Activated T-cell treated with anti-CD3 and anti-CD28 coated beads, Interleukin-2, amount 50 U/mL, for 72 hours (primary cell): ENCODE results near the gene PEX5L. TPM values are rescaled to one million over a fixed set of nuclear protein-coding genes. Genes with fewer than 3 reads are reported as not detected.

Experiments
- ATAC-seq, 2 donors: fragments of 150-1000 bp; cut with Tn5 transposase; replicated peaks in 1 of 2; 2 replicates each; pipeline ENCODE4 v1.10.0; 2021; ENCODE audit warnings: moderate library complexity in 2 of 2, mild to moderate bottlenecking in 1 of 2
- DNase-seq, 2 donors: peaks; one replicate each; pipeline ENCODE4 v3.0.0; 2021 to 2022; ENCODE audit warnings: mixed read lengths in 1 of 2
- H3K27ac Mint-ChIP-seq: one replicate; pipeline ENCODE4 v1.8.0; 2022; ENCODE audit warnings: mild to moderate bottlenecking, moderate library complexity, mixed read lengths
- H3K27me3 Mint-ChIP-seq: one replicate; pipeline ENCODE4 v1.8.0; 2022; ENCODE audit warnings: low read depth, mixed read lengths
- H3K36me3 Mint-ChIP-seq, 2 donors: one replicate each; pipeline ENCODE4 v1.8.0; 2022; ENCODE audit warnings: mixed read lengths in 2 of 2, mild to moderate bottlenecking in 1 of 2; ENCODE audit not compliant: insufficient read depth in 2 of 2
- H3K4me1 Mint-ChIP-seq: one replicate; pipeline ENCODE4 v1.8.0; 2022; ENCODE audit warnings: low read depth, mixed read lengths
- H3K4me3 Mint-ChIP-seq, 2 donors: one replicate each; pipeline ENCODE4 v1.8.0; 2022; ENCODE audit warnings: mild to moderate bottlenecking in 2 of 2, mixed read lengths in 2 of 2, moderate library complexity in 2 of 2
- H3K9me3 Mint-ChIP-seq, 2 donors: one replicate each; pipeline ENCODE4 v1.8.0; 2022; ENCODE audit warnings: mixed read lengths in 2 of 2
- total RNA-seq, 2 donors: library from RNA; stranded (reverse); gene quantifications; one replicate each; pipeline ENCODE4 v1.2.3, GENCODE V29; 2022

Gene PEX5L
- total RNA-seq, 2 donors from 2014 or later = 0.23 to 0.31 TPM

GRCh38 chr3:179898024-179898423 is 138.7 kb downstream of the PEX5L start:
- DNase-seq (peak in 1 of 2 donors; percentile 8), ATAC-seq (peak in 1 of 2 donors; percentile 52)
- no peak overlapping the region for H3K27ac Mint-ChIP-seq

GRCh38 chr3:179897231-179897630 is 139.5 kb downstream of the PEX5L start:
- no peaks in the 10 kb centered on the region for H3K36me3 Mint-ChIP-seq
- H3K4me3 Mint-ChIP-seq = no peak overlapping the region
- H3K9me3 Mint-ChIP-seq = no peaks in the 10 kb centered on the region
- no peak overlapping the region for H3K27ac Mint-ChIP-seq
- no peaks in the 10 kb centered on the region for H3K4me1 Mint-ChIP-seq
- H3K27me3 Mint-ChIP-seq = peaks cover 6% of the 10 kb centered on the region
- ATAC-seq = no peak
- DNase-seq = no peak

More at GRCh38 chr3:179898024-179898423, 138.7 kb downstream of the PEX5L start:
- Mint-ChIP-seq H3K36me3 (no peaks in the 10 kb centered on the region), H3K4me3 (no peak overlapping the region), H3K27me3 (peaks cover 6% of the 10 kb centered on the region), H3K4me1 (no peaks in the 10 kb centered on the region), H3K9me3 (no peaks in the 10 kb centered on the region)

DNA sequence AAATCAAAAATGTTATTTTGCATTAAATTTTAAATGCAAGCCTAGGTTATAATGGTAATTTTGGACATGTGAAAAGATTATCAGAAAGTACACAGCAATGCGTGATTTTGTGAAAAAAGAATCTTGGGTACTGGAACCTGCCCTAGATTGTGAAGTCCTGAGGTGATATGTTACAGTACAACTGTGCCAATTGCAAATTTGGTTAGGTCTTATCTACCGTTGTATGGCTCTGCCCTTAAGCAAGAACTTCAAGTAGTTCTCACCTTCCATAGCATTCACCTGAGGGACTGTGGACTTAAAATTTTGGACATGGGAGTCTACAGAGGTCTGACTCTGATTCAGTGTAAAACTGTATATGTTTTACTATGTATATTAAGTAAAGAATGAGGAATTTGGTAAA is 140.2 kb downstream of the PEX5L start:
- Mint-ChIP-seq H3K4me1 (no peaks in the 10 kb centered on the region), H3K9me3 (no peaks in the 10 kb centered on the region), H3K36me3 (no peaks in the 10 kb centered on the region), H3K27ac (no peak overlapping the region), H3K27me3 (peaks cover 6% of the 10 kb centered on the region), H3K4me3 (no peak overlapping the region)
- DNase-seq (no peak), ATAC-seq (no peak)

GRCh38 chr3:179895330-179895729 is 141.4 kb downstream of the PEX5L start:
- Mint-ChIP-seq H3K27me3 (peaks cover 6% of the 10 kb centered on the region), H3K4me1 (no peaks in the 10 kb centered on the region), H3K27ac (no peak overlapping the region), H3K9me3 (no peaks in the 10 kb centered on the region), H3K4me3 (no peak overlapping the region), H3K36me3 (no peaks in the 10 kb centered on the region)
- ATAC-seq (no peak), DNase-seq (no peak)

GRCh38 chr3:179887295-179887943 is 149.3 kb downstream of the PEX5L start:
- no peak for DNase-seq
- Mint-ChIP-seq H3K4me3 (no peak overlapping the region), H3K27me3 (no peaks in the 10 kb centered on the region), H3K27ac (no peak overlapping the region), H3K4me1 (peaks cover 8% of the 10 kb centered on the region), H3K36me3 (no peaks in the 10 kb centered on the region), H3K9me3 (no peaks in the 10 kb centered on the region)
- ATAC-seq = no peak

DNA sequence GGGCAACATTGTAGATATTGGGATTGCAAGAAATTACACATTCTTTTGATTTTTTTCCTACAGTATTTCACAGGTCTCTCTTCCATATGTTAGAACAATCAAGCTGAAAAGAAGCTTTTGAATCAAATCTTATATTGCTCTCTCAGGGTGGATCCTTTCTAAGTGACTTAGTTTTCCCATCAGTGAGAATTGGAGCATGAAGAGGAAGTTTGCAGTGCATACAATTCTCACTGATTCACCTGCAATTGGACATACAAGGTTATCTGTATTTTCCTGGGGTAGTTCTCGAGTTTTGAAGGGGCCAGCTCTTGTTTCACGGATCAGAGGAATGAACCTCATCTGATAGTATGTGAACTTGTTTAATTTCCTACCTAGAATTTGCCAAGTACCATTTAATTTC is 150.8 kb downstream of the PEX5L start:
- H3K4me3 Mint-ChIP-seq = no peak overlapping the region
- no peaks in the 10 kb centered on the region for H3K36me3 Mint-ChIP-seq
- ATAC-seq (no peak), DNase-seq (no peak)
- H3K4me1 Mint-ChIP-seq = peaks cover 12% of the 10 kb centered on the region
- peaks cover 6% of the 10 kb centered on the region for H3K27me3 Mint-ChIP-seq
- H3K27ac Mint-ChIP-seq = no peak overlapping the region
- H3K9me3 Mint-ChIP-seq = no peaks in the 10 kb centered on the region

DNA sequence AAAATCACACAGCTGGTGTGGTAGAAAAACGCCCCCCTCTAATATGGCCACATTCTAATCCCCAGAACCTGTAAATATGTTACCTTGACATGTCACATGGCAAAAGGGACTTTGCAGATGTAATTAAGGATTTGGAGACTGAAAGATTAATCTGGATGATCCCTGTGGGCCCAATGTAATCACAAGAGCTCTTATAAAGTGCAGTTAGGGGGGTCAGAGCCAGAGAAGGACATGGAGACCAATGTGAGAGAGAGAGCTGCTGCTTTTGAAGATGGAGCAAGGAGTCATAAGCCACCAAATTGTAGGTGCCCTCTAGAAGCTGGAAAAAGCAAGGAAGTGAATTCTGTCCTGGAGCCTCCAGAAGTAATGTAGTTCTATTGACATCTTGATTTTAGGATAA is 152.6 kb downstream of the PEX5L start:
- H3K4me1 Mint-ChIP-seq = peaks cover 12% of the 10 kb centered on the region
- no peaks in the 10 kb centered on the region for H3K36me3 Mint-ChIP-seq
- H3K27ac Mint-ChIP-seq = no peak overlapping the region
- peaks cover 10% of the 10 kb centered on the region for H3K27me3 Mint-ChIP-seq
- H3K4me3 Mint-ChIP-seq = no peak overlapping the region
- no peak for ATAC-seq
- no peaks in the 10 kb centered on the region for H3K9me3 Mint-ChIP-seq
- no peak for DNase-seq

DNA sequence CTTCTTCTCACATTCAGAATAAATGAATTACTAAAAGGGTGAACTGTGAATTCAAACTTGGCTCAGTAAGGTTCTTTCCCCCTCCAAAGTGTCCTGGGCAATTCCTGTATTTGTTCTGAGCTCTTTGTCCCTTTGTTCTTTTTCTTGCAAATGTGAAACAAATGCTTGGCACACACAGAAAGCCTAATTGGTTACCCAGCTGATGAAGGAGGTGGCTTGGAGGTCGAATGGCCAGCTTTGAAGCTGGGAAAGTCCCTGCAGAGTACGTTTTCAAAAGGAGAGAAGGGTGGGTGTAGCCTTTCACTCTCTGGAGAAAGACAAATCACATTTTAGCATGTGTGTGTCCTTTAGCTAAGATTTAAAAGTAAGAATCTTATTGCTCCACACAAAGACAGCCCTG is 154.4 kb downstream of the PEX5L start:
- Mint-ChIP-seq H3K27me3 (peaks cover 19% of the 10 kb centered on the region), H3K27ac (no peak overlapping the region), H3K4me1 (peaks cover 12% of the 10 kb centered on the region), H3K36me3 (no peaks in the 10 kb centered on the region), H3K9me3 (no peaks in the 10 kb centered on the region), H3K4me3 (peak overlapping the region in 1 of 2 donors; percentile 17)
- ATAC-seq (peak; percentile 56 to 64), DNase-seq (no peak)

DNA sequence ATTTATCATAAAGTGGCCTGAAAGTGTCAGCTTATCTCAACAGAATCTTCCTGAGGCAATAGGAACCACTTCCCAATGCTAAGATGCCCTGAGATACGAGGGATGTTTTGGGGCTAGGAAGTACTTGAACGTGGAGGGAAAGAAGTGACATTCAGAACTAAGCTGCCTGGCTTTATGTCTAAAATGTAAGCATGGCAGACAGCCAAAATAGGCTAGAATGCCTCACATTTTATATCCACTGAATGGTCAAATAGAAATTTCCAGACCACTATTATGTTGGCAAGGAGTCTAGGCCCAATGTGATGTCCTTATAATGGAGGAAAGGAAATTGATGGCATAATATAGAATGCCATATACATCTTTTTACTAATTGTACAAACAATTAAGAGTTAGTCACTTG is 154.9 kb downstream of the PEX5L start:
- H3K9me3 Mint-ChIP-seq = no peaks in the 10 kb centered on the region
- no peak for ATAC-seq
- no peak overlapping the region for H3K27ac Mint-ChIP-seq
- no peak overlapping the region for H3K4me3 Mint-ChIP-seq
- peaks cover 19% of the 10 kb centered on the region for H3K27me3 Mint-ChIP-seq
- no peak for DNase-seq
- no peaks in the 10 kb centered on the region for H3K36me3 Mint-ChIP-seq
- peaks cover 12% of the 10 kb centered on the region for H3K4me1 Mint-ChIP-seq

DNA sequence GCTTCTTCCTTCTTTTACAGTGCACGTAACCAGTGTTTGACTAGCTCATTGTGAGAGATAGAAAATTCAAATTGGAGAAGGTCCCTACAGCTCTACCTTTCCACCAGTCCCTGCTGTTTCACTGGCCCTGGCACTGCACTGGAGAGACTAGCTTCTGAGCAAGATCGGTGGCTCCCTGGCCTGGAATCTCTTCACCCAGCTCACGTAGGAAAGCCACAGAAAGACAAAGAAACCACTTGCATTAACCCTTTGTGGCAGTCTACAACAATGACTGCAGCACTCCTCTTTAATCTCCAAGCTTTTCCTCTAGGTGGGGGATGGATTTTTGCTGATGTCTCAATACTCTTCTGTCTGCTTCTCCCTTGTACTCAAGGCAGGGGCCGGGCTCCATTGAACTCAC is 155.9 kb downstream of the PEX5L start:
- H3K27me3 Mint-ChIP-seq = peaks cover 19% of the 10 kb centered on the region
- no peak overlapping the region for H3K4me3 Mint-ChIP-seq
- H3K36me3 Mint-ChIP-seq = no peaks in the 10 kb centered on the region
- H3K9me3 Mint-ChIP-seq = no peaks in the 10 kb centered on the region
- ATAC-seq (no peak), DNase-seq (no peak)
- no peak overlapping the region for H3K27ac Mint-ChIP-seq
- H3K4me1 Mint-ChIP-seq = peaks cover 12% of the 10 kb centered on the region

DNA sequence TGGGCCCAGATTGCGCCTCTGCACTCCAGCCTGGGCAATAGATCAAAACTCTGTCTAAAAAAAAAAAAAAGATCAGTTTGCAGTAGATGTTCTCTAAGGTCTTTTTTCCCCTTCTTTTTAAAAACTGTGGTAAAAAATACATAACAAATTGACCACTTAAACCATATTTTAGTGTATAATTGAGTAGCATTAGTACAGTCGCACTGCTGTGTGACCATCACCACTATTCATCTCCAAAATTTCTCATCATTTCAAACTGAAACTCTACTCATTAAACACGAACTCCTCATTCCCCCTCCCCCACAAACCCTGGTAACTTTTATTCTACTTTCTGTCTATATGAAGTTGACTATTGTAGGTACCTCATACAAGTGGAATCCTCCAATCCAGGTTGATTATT is 160.3 kb downstream of the PEX5L start:
- Mint-ChIP-seq H3K4me3 (no peak overlapping the region), H3K27me3 (peaks cover 27% of the 10 kb centered on the region), H3K9me3 (no peaks in the 10 kb centered on the region), H3K36me3 (no peaks in the 10 kb centered on the region), H3K27ac (no peak overlapping the region), H3K4me1 (no peaks in the 10 kb centered on the region)
- DNase-seq (no peak), ATAC-seq (peak in 1 of 2 donors; percentile 26)

DNA sequence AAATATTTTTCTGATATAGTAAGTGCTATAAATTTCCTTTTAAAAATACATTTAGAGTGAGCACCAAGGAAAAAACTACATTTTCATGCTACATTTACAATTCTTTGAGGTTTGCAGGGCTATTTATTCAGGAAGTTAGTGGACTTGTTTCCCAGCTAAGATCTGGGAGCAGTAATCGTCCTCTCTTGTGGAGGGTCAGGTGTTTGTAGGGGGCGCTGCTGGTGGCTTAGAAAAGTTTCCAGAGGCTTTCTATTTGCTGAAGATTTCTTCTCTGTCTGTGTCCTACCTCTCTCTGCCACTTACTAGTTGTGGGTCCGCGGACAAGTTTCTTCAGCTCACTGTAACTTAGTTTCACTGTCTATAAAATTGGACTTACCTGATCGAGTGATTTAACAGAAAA is 163.9 kb downstream of the PEX5L start:
- Mint-ChIP-seq H3K36me3 (no peaks in the 10 kb centered on the region), H3K4me1 (no peaks in the 10 kb centered on the region), H3K9me3 (no peaks in the 10 kb centered on the region), H3K4me3 (no peak overlapping the region), H3K27me3 (peaks cover 11% of the 10 kb centered on the region), H3K27ac (no peak overlapping the region)
- DNase-seq (no peak), ATAC-seq (no peak)

GRCh38 chr3:179871782-179872181 is 165.0 kb downstream of the PEX5L start:
- no peaks in the 10 kb centered on the region for H3K9me3 Mint-ChIP-seq
- H3K36me3 Mint-ChIP-seq = no peaks in the 10 kb centered on the region
- peaks cover 10% of the 10 kb centered on the region for H3K27me3 Mint-ChIP-seq
- DNase-seq = no peak
- no peak overlapping the region for H3K27ac Mint-ChIP-seq
- no peak for ATAC-seq
- H3K4me3 Mint-ChIP-seq = no peak overlapping the region
- H3K4me1 Mint-ChIP-seq = no peaks in the 10 kb centered on the region

DNA sequence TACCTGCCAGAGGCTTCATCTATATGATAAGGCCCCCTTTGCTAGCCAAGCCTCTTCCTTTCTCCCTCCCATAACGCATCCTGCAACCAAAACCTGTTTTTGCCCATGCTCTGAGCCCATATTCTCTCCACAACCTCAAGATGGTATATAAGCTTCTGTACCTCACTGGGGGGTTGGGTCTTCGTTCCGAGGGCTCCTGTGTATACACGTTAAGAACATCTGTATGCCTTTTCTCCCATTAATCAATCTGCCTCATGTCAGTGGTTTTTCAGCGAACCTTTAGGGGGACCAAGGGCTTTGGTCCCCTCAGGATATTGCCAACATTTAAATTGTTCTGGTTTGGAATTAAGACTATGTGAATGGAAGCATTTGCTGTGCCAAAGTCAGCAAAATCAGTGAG is 168.0 kb downstream of the PEX5L start:
- Mint-ChIP-seq H3K27ac (no peak overlapping the region), H3K4me1 (no peaks in the 10 kb centered on the region), H3K27me3 (no peaks in the 10 kb centered on the region), H3K9me3 (no peaks in the 10 kb centered on the region), H3K36me3 (no peaks in the 10 kb centered on the region), H3K4me3 (no peak overlapping the region)
- DNase-seq (no peak), ATAC-seq (no peak)
